OCI-LY1 (cell line): ENCODE data around the gene DENND5B.

Experiments used
- H2AFZ ChIP-seq: fragments of 200-600 bp; sonication (generic), shearing (Covaris generic); 2 replicates; pipeline ENCODE4 v1.6.0; 2014; ENCODE audit warnings: antibody characterized with exemption, mild to moderate bottlenecking, low read length
- H3F3A ChIP-seq: fragments of 200-600 bp; sonication (generic), shearing (Covaris generic); 2 replicates; pipeline ENCODE4 v1.6.0; 2014; ENCODE audit warnings: mild to moderate bottlenecking, antibody characterized with exemption, low read length, moderate library complexity; ENCODE audit not compliant: insufficient read depth
- H3K27ac ChIP-seq: fragments of 200-600 bp; sonication (generic); 2 replicates; pipeline ENCODE4 v1.5.1; 2014; ENCODE audit warnings: low read length, mixed run types, mild to moderate bottlenecking, low read depth; ENCODE audit not compliant: poor library complexity, severe bottlenecking
- H3K27me3 ChIP-seq: fragments of 200-600 bp; sonication (generic); 2 replicates; pipeline ENCODE4 v1.6.0; 2014; ENCODE audit warnings: antibody characterized with exemption, mild to moderate bottlenecking, low read length, moderate library complexity; ENCODE audit not compliant: insufficient read depth
- H3K36me3 ChIP-seq: fragments of 200-600 bp; sonication (generic); 2 replicates; pipeline ENCODE4 v1.6.1; 2014; ENCODE audit warnings: mild to moderate bottlenecking, antibody characterized with exemption, low read length, moderate library complexity, mixed read lengths; ENCODE audit not compliant: insufficient read depth
- H3K4me1 ChIP-seq: fragments of 200-600 bp; sonication (generic); 2 replicates; pipeline ENCODE4 v1.5.1; 2014; ENCODE audit warnings: mild to moderate bottlenecking, low read length, moderate library complexity; ENCODE audit not compliant: insufficient read depth, severe bottlenecking
- H3K4me2 ChIP-seq: fragments of 200-600 bp; sonication (generic), shearing (Covaris generic); 2 replicates; pipeline ENCODE4 v1.6.1; 2014; ENCODE audit warnings: low read length
- H3K4me3 ChIP-seq: fragments of 200-600 bp; sonication (generic); 2 replicates; pipeline ENCODE4 v1.5.1; 2014; ENCODE audit warnings: low read length, low read depth, mild to moderate bottlenecking, mixed read lengths; ENCODE audit not compliant: poor library complexity, severe bottlenecking
- H3K79me2 ChIP-seq: fragments of 200-600 bp; shearing (Covaris generic); 2 replicates; pipeline ENCODE4 v1.6.1; 2016; ENCODE audit warnings: mixed run types, low read length, mixed read lengths; ENCODE audit not compliant: insufficient read depth
- H3K9ac ChIP-seq: fragments of 200-600 bp; sonication (generic), shearing (Covaris generic); 2 replicates; pipeline ENCODE4 v1.6.1; 2014; ENCODE audit warnings: mild to moderate bottlenecking, low read length, mixed read lengths
- H3K9me2 ChIP-seq: fragments of 200-600 bp; sonication (generic), shearing (Covaris generic); 2 replicates; pipeline ENCODE4 v1.6.1; 2014; ENCODE audit warnings: low read depth, mild to moderate bottlenecking, low read length, mixed read lengths
- H3K9me3 ChIP-seq: fragments of 200-600 bp; shearing (Covaris generic); 2 replicates; pipeline ENCODE4 v1.6.1; 2014; ENCODE audit warnings: low read length, mixed read lengths
- H4K20me1 ChIP-seq: fragments of 200-600 bp; sonication (generic), shearing (Covaris generic); 2 replicates; pipeline ENCODE4 v1.6.0; 2016; ENCODE audit warnings: mild to moderate bottlenecking, low read length; ENCODE audit not compliant: insufficient read depth
- EZH2 ChIP-seq: fragments of 200-600 bp; sonication (generic), shearing (Covaris generic); IDR thresholded peaks from 2 replicates; pipeline ENCODE4 v1.8.0; 2017; ENCODE audit warnings: borderline replicate concordance, mixed run types, mild to moderate bottlenecking, antibody characterized with exemption, low read length, moderate library complexity, mixed read lengths
- TF ChIP-seq, protein P1 (sequence below): fragments of 200-600 bp; sonication (generic), shearing (Covaris generic); IDR thresholded peaks from 2 replicates; pipeline ENCODE4 v1.5.1; 2017; ENCODE audit warnings: mild to moderate bottlenecking, antibody characterized with exemption, low read length, moderate library complexity, mixed read lengths

The DENND5B gene

DNA sequence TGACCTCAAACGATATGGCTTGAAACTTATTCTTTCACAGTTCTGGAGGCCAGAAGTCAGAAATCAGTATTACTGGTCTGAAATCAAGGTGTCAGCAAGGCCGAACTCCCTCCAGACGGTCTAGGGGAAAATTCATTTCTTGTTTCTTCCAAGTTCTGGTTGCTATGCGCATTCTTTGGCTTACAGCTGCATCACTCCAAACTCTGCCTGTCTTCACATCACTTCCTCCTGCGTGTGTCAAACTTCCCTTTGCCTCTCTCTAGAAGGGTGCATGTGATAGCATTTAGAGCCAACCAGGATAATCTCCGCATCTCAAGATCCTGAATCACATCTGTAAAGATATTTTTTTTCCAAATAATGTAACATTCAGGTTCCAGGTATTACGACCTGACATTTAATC lies 62.8 kb downstream of the DENND5B start:
- no peaks in the 10 kb centered on the region for H3K36me3 ChIP-seq
- no peak for TF ChIP-seq EZH2
- TF ChIP-seq, protein P1, sequence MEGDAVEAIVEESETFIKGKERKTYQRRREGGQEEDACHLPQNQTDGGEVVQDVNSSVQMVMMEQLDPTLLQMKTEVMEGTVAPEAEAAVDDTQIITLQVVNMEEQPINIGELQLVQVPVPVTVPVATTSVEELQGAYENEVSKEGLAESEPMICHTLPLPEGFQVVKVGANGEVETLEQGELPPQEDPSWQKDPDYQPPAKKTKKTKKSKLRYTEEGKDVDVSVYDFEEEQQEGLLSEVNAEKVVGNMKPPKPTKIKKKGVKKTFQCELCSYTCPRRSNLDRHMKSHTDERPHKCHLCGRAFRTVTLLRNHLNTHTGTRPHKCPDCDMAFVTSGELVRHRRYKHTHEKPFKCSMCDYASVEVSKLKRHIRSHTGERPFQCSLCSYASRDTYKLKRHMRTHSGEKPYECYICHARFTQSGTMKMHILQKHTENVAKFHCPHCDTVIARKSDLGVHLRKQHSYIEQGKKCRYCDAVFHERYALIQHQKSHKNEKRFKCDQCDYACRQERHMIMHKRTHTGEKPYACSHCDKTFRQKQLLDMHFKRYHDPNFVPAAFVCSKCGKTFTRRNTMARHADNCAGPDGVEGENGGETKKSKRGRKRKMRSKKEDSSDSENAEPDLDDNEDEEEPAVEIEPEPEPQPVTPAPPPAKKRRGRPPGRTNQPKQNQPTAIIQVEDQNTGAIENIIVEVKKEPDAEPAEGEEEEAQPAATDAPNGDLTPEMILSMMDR, result no peak
- H3K4me1 ChIP-seq, result peaks cover 32% of the 10 kb centered on the region
- no peak overlapping the region for H2AFZ ChIP-seq
- H3K9me2 ChIP-seq, result no peaks in the 10 kb centered on the region
- no peaks in the 10 kb centered on the region for H3F3A ChIP-seq
- H4K20me1 ChIP-seq, result no peaks in the 10 kb centered on the region
- H3K4me2 ChIP-seq, result no peak overlapping the region
- H3K79me2 ChIP-seq, result peaks cover 47% of the 10 kb centered on the region
- no peak overlapping the region for H3K9ac ChIP-seq
- no peaks in the 10 kb centered on the region for H3K9me3 ChIP-seq
- H3K4me3 ChIP-seq, result no peak overlapping the region
- H3K27me3 ChIP-seq, result no peaks in the 10 kb centered on the region
- no peak overlapping the region for H3K27ac ChIP-seq

DNA sequence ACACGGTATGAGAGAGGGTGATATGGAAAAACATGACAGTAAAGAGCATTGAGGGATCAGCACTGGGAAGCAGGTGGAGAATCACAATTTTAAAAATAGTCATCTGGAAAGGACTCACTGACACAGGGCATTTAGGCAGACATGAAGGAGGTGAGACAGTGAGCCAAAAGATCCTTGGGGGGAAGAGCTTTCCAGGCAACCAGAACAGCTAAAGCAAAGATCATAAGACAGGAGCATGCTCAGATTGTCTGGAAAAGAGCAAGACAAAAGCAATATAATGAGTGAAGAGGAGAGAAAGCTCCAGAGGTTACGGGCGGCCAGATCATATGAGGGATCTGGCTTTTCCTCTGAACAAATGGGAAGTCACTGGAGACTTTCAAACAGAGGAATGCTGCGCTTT lies 63.9 kb downstream of the DENND5B start:
- Histone ChIP-seq H3K4me3 (no peak overlapping the region), H3K27ac (no peak overlapping the region), H3F3A (no peaks in the 10 kb centered on the region), H3K27me3 (no peaks in the 10 kb centered on the region), H4K20me1 (no peaks in the 10 kb centered on the region), H3K9ac (no peak overlapping the region), H3K36me3 (no peaks in the 10 kb centered on the region), H3K9me3 (no peaks in the 10 kb centered on the region), H3K4me2 (no peak overlapping the region), H2AFZ (no peak overlapping the region), H3K4me1 (peaks cover 42% of the 10 kb centered on the region), H3K79me2 (peaks cover 47% of the 10 kb centered on the region), H3K9me2 (no peaks in the 10 kb centered on the region)
- TF ChIP-seq, protein P1, result no peak
- TF ChIP-seq EZH2, result no peak

DNA sequence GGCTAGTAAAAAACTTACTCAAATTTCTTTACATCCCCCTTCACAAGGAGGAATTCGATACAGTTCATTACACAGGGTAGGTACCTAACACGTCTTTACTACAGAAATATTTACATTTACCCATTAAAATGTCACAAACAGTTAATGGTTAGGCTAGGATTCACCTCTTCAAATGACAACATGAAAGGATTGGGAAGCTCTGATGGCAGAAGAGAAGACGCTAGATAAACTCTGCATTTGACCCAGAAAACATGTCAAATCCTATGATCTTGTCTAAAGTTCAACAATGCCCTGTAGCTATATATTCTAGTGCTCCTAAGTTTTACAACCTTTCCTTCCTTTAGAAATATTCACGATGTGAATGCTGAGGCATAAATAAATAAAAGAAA lies 64.8 kb downstream of the DENND5B start:
- Histone ChIP-seq H3K79me2 (peaks cover 56% of the 10 kb centered on the region), H3F3A (no peaks in the 10 kb centered on the region)

More for the DNA sequence above, 64.8 kb downstream of the DENND5B start:
- H2AFZ ChIP-seq, result no peak overlapping the region
- no peaks in the 10 kb centered on the region for H3K9me3 ChIP-seq
- H4K20me1 ChIP-seq, result no peaks in the 10 kb centered on the region
- no peak for TF ChIP-seq EZH2
- TF ChIP-seq, protein P1, result no peak
- H3K4me1 ChIP-seq, result peaks cover 50% of the 10 kb centered on the region
- H3K4me3 ChIP-seq, result no peak overlapping the region
- no peak overlapping the region for H3K9ac ChIP-seq
- H3K27ac ChIP-seq, result no peak overlapping the region
- H3K4me2 ChIP-seq, result no peak overlapping the region
- H3K9me2 ChIP-seq, result no peaks in the 10 kb centered on the region
- H3K27me3 ChIP-seq, result no peaks in the 10 kb centered on the region
- H3K36me3 ChIP-seq, result no peaks in the 10 kb centered on the region
